NCI-H2196 (cell line): ENCODE measurements around the gene DLG1.

Experiments used
- DNase-seq: peaks from one replicate; lab custom pipeline; 2025; ENCODE audit not compliant: unreplicated experiment; lab: John Stamatoyannopoulos, UW

The DLG1 gene

DNA sequence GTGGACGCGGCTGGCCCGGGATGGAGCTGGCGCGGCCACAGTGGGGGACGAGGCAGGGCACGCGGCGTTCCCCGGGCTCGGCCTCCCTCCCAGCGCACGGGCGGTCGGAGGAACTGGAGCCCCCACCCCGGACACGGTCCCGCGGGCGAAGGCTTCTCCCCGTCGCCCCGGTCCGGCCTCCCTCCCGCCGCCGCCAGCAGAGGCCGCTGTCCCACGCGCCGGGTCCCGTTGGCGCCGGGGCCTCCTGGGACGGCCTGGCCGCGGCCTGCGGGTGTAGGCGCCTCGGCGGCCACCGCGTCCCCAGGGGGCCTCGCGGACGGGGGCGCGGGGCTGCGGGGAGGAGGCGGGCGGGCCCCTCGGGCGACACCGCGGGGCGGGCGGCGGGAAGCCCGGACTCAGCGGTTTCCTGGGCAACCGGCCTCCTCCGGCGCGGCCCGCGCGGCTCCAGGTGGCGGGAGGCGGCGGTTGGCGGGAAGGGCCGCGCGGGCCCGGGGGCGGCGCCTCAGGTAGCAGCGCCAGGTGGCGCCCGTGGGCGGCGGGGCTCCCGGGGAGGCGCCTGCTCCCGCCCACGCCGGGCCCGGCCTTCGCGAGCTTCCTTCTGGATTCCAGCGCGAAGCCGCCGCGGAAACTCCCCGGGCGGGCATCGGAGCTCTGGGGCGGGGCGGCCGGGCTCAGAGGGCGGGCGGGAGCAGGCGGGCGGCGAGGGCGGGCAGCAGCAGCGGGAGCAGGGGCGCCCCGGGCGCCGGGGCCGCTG is 295.5 kb downstream of the DLG1 start:
- peak; percentile 98 for DNase-seq

- DNase-seq, result no peak
Observed at GRCh38 chr3:197001972-197002700, 296.3 kb downstream of the DLG1 start.

DNA sequence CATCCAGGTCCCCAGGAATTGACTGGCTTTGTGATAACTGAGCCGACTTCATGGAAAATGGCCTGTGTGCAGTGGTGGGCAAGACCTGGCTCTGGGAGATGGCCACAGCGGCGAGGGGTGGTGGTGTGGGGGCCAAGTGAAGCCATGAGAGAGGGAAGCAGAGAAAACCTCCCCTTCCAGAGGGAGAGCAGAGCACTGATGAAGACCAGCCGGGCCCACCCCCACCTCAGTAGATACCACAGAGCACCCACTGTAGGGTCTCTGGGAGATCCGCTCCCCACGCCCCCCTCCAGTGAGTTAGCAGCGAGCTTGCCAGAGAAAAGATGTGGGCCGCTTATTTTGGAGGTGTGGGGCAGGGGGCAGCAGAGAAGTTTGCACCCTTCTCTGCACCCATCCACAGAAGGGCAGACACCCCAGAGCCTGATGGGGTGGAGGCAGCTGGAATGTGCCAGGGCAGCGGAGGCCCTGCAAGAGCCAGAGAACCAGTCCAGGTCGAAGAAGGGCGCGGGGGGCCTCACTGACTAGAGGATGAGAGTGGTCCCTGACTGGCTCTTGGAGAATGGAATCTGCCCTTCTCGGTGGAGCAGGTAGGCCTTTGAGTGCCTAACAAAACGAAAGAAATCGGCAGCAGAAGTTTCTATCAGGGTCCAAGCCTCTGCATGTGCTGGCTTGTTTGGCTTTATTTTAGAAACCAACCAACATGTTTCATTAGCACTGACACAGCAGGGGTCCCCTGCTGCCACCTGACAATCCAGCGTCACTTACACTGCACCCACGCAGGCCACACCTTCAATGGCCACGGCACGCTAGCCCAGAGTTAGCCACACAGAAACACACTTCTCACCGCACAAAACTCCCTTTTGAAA is 297.1 kb downstream of the DLG1 start:
- DNase-seq, result no peak

- no peak for DNase-seq
Observed at GRCh38 chr3:197000211-197000610, 298.2 kb downstream of the DLG1 start.

GRCh38 chr3:196998966-196999760 is 299.2 kb downstream of the DLG1 start:
- no peak for DNase-seq

GRCh38 chr3:196997311-196997710 is 301.1 kb downstream of the DLG1 start:
- DNase-seq, result no peak

DNA sequence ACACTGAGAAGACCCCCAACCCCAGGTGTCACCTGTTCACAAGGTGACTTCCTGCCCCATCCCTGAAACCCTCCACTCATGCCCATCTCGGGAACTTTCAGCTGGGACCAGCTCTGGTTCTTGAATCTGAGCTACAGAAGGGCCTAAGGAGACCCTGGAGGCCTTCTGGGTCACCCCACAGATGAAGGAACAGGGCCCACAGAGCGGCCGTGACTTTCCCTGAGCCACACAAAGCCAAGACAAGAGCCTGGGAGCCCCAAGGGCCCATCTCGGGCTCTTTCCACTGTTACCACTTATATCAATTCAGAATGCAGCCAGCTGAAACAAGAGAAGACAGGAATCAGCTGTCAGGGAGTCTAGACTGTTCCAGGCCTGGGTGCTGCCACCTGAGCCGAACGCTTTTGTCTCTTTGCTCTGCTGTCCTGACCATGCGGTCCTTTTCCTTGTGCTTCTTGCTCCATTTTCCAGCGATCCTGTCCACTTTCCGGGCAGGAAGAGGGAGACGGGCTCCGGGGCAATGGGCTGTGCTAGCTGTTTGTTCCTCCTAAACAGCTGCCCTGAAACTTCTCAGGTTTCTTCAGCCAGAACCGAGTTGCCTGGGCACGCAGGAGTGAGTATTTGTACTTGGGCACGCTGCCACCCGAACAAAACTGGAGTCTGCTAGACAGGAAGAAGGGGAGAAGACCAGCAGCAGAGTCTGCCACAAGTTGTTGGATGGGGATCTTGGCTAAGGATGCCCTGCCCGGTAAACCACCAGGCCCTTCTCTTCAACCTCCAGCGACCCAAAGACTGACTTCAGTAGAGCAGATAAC is 301.8 kb downstream of the DLG1 start:
- peak; percentile 94 for DNase-seq

DNA sequence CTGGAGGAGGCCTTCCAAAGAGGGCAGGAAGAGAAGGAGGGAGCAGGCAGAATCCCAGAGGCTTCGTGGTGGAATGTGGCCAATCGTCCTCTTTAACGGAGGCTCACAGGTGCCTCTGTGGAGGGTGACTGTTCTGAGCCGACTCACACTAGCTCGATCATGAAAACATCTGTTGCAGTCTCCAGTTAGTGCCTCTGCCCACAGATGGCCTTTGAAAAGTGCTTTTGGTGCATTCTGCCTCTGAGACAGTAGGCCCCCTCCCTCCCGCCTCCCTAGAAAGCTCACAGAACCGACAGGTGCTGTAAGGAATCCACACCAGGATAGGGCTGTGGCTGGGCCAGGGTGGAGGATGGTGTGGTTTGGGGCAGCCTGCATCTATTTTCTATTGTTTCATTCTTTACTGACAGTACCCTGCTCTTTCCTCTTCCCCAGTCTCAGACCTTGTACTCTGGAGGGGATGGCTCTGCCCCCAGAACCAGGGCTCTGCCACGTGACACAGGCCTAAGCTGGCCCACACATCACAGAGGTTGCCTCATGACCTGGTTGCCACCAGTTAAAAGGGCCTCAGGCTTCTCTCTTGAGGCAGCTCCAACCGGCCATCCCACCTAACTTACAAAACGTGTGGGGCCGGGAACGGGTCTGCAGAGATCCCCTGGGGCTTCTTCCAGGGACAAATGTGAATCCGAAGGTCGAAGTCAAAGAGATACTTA is 302.6 kb downstream of the DLG1 start:
- DNase-seq, result peak; percentile 92

DNA sequence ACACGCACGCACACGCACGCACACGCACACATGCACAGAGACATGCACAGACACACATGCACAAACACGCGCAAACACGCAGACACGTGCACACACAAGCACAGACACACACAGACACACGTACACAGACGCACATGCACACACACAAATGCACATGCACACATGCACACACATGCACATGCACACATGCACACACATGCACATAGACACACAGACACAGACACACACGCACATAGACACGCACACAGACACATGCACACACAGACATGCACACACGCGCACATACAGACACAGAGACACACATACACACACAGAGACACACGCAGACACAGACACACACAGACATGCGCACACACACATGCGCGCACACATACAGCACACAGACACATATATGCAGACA is 303.4 kb downstream of the DLG1 start:
- DNase-seq, result no peak

- no peak for DNase-seq
Observed at GRCh38 chr3:196994056-196994455, 304.4 kb downstream of the DLG1 start.
